ENCODE measurements around the gene EFNB3.
A peak's percentile ranks its signal among the peaks of the same experiment; 100 is the strongest.

EFNB3 gene

GRCh38 chr17:7716901-7717755, 12.1 kb downstream of the EFNB3 start, which contains the start of gene DNAH2:
Gene DNAH2 (plus strand): TSS chr17:7717744. CDS start chr17:7719735, 1,991 bp downstream.
- DNase-seq (ENCODE audit: low read depth in 4 of 4, low spot score in 1 of 4): peak in 2 of 4 experiments; percentile 35 to 41

- no peak for DNase-seq (ENCODE audit: low read depth in 4 of 4, low spot score in 1 of 4)
Measured at GRCh38 chr17:7717756-7718350, 12.9 kb downstream of the EFNB3 start.

- DNase-seq (ENCODE audit: low read depth in 4 of 4, low spot score in 1 of 4): no peak
Measured at GRCh38 chr17:7719661-7720060, 14.7 kb downstream of the EFNB3 start.

- no peak for DNase-seq (ENCODE audit: low read depth in 4 of 4, low spot score in 1 of 4)
Measured at GRCh38 chr17:7720125-7720524, 15.1 kb downstream of the EFNB3 start.

- no peak for DNase-seq (ENCODE audit: low read depth in 4 of 4, low spot score in 1 of 4)
Measured at GRCh38 chr17:7721612-7722011, 16.6 kb downstream of the EFNB3 start.

- no peak for DNase-seq (ENCODE audit: low read depth in 4 of 4, low spot score in 1 of 4)
Measured at GRCh38 chr17:7727886-7728285, 22.9 kb downstream of the EFNB3 start.

- DNase-seq (ENCODE audit: low read depth in 4 of 4, low spot score in 1 of 4): no peak
Measured at GRCh38 chr17:7729816-7730215, 24.8 kb downstream of the EFNB3 start.

GRCh38 chr17:7732981-7733539, 28.1 kb downstream of the EFNB3 start:
- DNase-seq (ENCODE audit: low read depth in 4 of 4, low spot score in 1 of 4): no peak

GRCh38 chr17:7737601-7738000, 32.6 kb downstream of the EFNB3 start:
- no peak for DNase-seq (ENCODE audit: low read depth in 4 of 4, low spot score in 1 of 4)

- no peak for DNase-seq (ENCODE audit: low read depth in 4 of 4, low spot score in 1 of 4)
Measured at GRCh38 chr17:7739746-7740145, 34.7 kb downstream of the EFNB3 start.

- no peak for DNase-seq (ENCODE audit: low read depth in 4 of 4, low spot score in 1 of 4)
Measured at GRCh38 chr17:7740481-7741001, 35.5 kb downstream of the EFNB3 start.

GRCh38 chr17:7742729-7743128, 37.7 kb downstream of the EFNB3 start:
- no peak for DNase-seq (ENCODE audit: low read depth in 4 of 4, low spot score in 1 of 4)

GRCh38 chr17:7744416-7744815, 39.4 kb downstream of the EFNB3 start:
- DNase-seq (ENCODE audit: low read depth in 4 of 4, low spot score in 1 of 4): no peak

- DNase-seq (ENCODE audit: low read depth in 4 of 4, low spot score in 1 of 4): no peak
Measured at GRCh38 chr17:7745748-7746470, 40.9 kb downstream of the EFNB3 start.

GRCh38 chr17:7747635-7748071, 42.7 kb downstream of the EFNB3 start:
- DNase-seq (ENCODE audit: low read depth in 4 of 4, low spot score in 1 of 4): no peak

GRCh38 chr17:7748076-7748775, 43.2 kb downstream of the EFNB3 start:
- no peak for DNase-seq (ENCODE audit: low read depth in 4 of 4, low spot score in 1 of 4)

GRCh38 chr17:7750321-7750821, 45.4 kb downstream of the EFNB3 start:
- no peak for DNase-seq (ENCODE audit: low read depth in 4 of 4, low spot score in 1 of 4)

- DNase-seq (ENCODE audit: low read depth in 4 of 4, low spot score in 1 of 4): no peak
Measured at GRCh38 chr17:7754656-7755055, 49.7 kb downstream of the EFNB3 start.

- no peak for DNase-seq (ENCODE audit: low read depth in 4 of 4, low spot score in 1 of 4)
Measured at GRCh38 chr17:7755095-7755890, 50.3 kb downstream of the EFNB3 start.

GRCh38 chr17:7756968-7757367, 52.0 kb downstream of the EFNB3 start:
- DNase-seq (ENCODE audit: low read depth in 4 of 4, low spot score in 1 of 4): no peak

Measured in stimulated activated CD4-positive, alpha-beta T cell treated with anti-CD3 and anti-CD28 coated beads, Interleukin-1b, Interleukin-23, amount 100 ng/mL, for 24 hours (primary cell).